Mesenchymal stem cell (in vitro differentiated cells and primary cell): ENCODE measurements around the gene MTRR.

Source experiments
- DNase-seq: peaks from one replicate; pipeline ENCODE4 v3.0.0-alpha.2; 2013
- H2AFZ ChIP-seq: one replicate; pipeline ENCODE4 v1.6.1; 2013; ENCODE audit warnings: low read depth, mild to moderate bottlenecking, control low read depth, inconsistent platforms, low read length, moderate library complexity
- H2AK5ac ChIP-seq: 2 replicates; pipeline ENCODE4 v1.6.1; 2013; ENCODE audit warnings: low read length, moderate library complexity, mild to moderate bottlenecking, inconsistent platforms; ENCODE audit not compliant: severe bottlenecking
- H2BK120ac ChIP-seq: one replicate; pipeline ENCODE4 v1.6.1; 2013; ENCODE audit warnings: low read depth, mild to moderate bottlenecking, inconsistent platforms, low read length, moderate library complexity
- H2BK12ac ChIP-seq, 2 experiments: one replicate each; pipeline ENCODE4 v1.6.1; 2013; ENCODE audit warnings: inconsistent platforms in 2 of 2, low read length in 2 of 2, mild to moderate bottlenecking in 2 of 2, moderate library complexity in 2 of 2, control low read depth in 1 of 2
- H2BK15ac ChIP-seq: one replicate; pipeline ENCODE4 v1.6.1; 2013; ENCODE audit warnings: mild to moderate bottlenecking, low read depth, inconsistent platforms; ENCODE audit not compliant: poor library complexity, severe bottlenecking
- H2BK5ac ChIP-seq: 2 replicates; pipeline ENCODE4 v1.6.1; 2013; ENCODE audit warnings: low read depth, mild to moderate bottlenecking, low read length, control low read depth, inconsistent platforms; ENCODE audit not compliant: poor library complexity, severe bottlenecking
- H3K14ac ChIP-seq, 2 experiments: one replicate each; pipeline ENCODE4 v1.6.1; 2013; ENCODE audit warnings: inconsistent platforms in 2 of 2, low read length in 2 of 2, control low read depth in 1 of 2, mild to moderate bottlenecking in 1 of 2, moderate library complexity in 1 of 2
- H3K18ac ChIP-seq, 2 experiments: one replicate each; pipeline ENCODE4 v1.6.1; 2013; ENCODE audit warnings: inconsistent platforms in 2 of 2, low read length in 2 of 2, control low read depth in 1 of 2, low read depth in 1 of 2, mild to moderate bottlenecking in 1 of 2
- H3K23ac ChIP-seq, 2 experiments: one replicate each; pipeline ENCODE4 v1.6.1; 2013; ENCODE audit warnings: inconsistent platforms in 2 of 2, low read length in 2 of 2, mild to moderate bottlenecking in 2 of 2, moderate library complexity in 2 of 2, control low read depth in 1 of 2
- H3K27ac ChIP-seq: 2 replicates; pipeline ENCODE4 v1.5.1; 2013; ENCODE audit warnings: mild to moderate bottlenecking, moderate library complexity, low read length, control low read depth, inconsistent platforms; ENCODE audit not compliant: poor library complexity, severe bottlenecking
- H3K27me3 ChIP-seq, 2 experiments: 2 replicates each; pipeline versions ENCODE4 v1.6.1 to v1.7.0; 2013; ENCODE audit warnings: low read length in 2 of 2, mild to moderate bottlenecking in 2 of 2, moderate library complexity in 2 of 2, control low read depth in 1 of 2, inconsistent platforms in 1 of 2; ENCODE audit not compliant: control insufficient read depth in 1 of 2, insufficient read depth in 1 of 2
- H3K36me3 ChIP-seq, 2 experiments: 2 replicates each; pipeline versions ENCODE4 v1.6.1 to v1.7.0; 2013; ENCODE audit warnings: low read length in 2 of 2, control low read depth in 1 of 2, inconsistent platforms in 1 of 2, low read depth in 1 of 2, mild to moderate bottlenecking in 1 of 2; ENCODE audit not compliant: insufficient read depth in 2 of 2, control insufficient read depth in 1 of 2
- H3K4ac ChIP-seq, 2 experiments: one replicate each; pipeline ENCODE4 v1.6.1; 2013; ENCODE audit warnings: inconsistent platforms in 2 of 2, low read length in 2 of 2, mild to moderate bottlenecking in 2 of 2, moderate library complexity in 2 of 2, control low read depth in 1 of 2, low read depth in 1 of 2
- H3K4me1 ChIP-seq: 2 replicates; pipeline ENCODE4 v1.6.1; 2013; ENCODE audit warnings: low read depth, low read length, control low read depth; ENCODE audit not compliant: control insufficient read depth, insufficient read depth
- H3K4me2 ChIP-seq: 2 replicates; pipeline ENCODE4 v1.6.1; 2013; ENCODE audit warnings: low read length, mild to moderate bottlenecking, inconsistent platforms; ENCODE audit not compliant: poor library complexity, severe bottlenecking
- H3K4me3 ChIP-seq, 2 experiments: 2 replicates each; pipeline versions ENCODE4 v1.5.1 to v1.7.0; 2013; ENCODE audit warnings: low read length in 2 of 2, mild to moderate bottlenecking in 2 of 2, control low read depth in 1 of 2, low read depth in 1 of 2; ENCODE audit not compliant: insufficient read depth in 1 of 2
- H3K79me1 ChIP-seq: replicated peaks from 2 replicates; pipeline ENCODE4 v1.6.1; 2013; ENCODE audit warnings: mild to moderate bottlenecking, control low read depth, low read length, inconsistent platforms; ENCODE audit not compliant: poor library complexity, severe bottlenecking
- H3K9ac ChIP-seq: 2 replicates; pipeline ENCODE4 v1.7.0; 2013; ENCODE audit warnings: mild to moderate bottlenecking, low read length, moderate library complexity
- H3K9me3 ChIP-seq: 2 replicates; pipeline ENCODE4 v1.7.0; 2013; ENCODE audit warnings: mild to moderate bottlenecking, low read length; ENCODE audit not compliant: control insufficient read depth
- H4K8ac ChIP-seq: one replicate; pipeline ENCODE4 v1.6.1; 2013; ENCODE audit warnings: inconsistent platforms, mild to moderate bottlenecking, low read length, moderate library complexity
- H4K91ac ChIP-seq: one replicate; pipeline ENCODE4 v1.6.1; 2013; ENCODE audit warnings: mild to moderate bottlenecking, low read length, inconsistent platforms
- WGBS: methylation state at CpG from one replicate; pipeline ENCODE4 v1.1.7; 2013; ENCODE audit warnings: mixed read lengths; 5-methylcytosine and 5-hydroxymethylcytosine counted together

MTRR gene

GRCh38 chr5:7875151-7875550 lies 6.2 kb downstream of the MTRR start:
- Histone ChIP-seq H3K9me3 (no peaks in the 10 kb centered on the region), H3K4me3 (no peak overlapping the region), H2BK15ac (no peak overlapping the region), H3K23ac (no peak overlapping the region), H2AK5ac (no peak overlapping the region), H3K14ac (no peak overlapping the region), H2BK12ac (no peak overlapping the region), H3K18ac (no peak overlapping the region), H4K8ac (no peak overlapping the region), H3K4ac (no peak overlapping the region), H3K9ac (no peak overlapping the region), H3K4me2 (no peak overlapping the region), H2BK5ac (no peak overlapping the region), H3K79me1 (peaks cover 6% of the 10 kb centered on the region), H3K4me1 (peaks cover 13% of the 10 kb centered on the region), H2BK120ac (no peak overlapping the region), H3K27ac (no peak overlapping the region), H2AFZ (no peak overlapping the region), H3K27me3 (no peaks in the 10 kb centered on the region), H3K36me3 (peaks cover 9 to 43% of the 10 kb centered on the region in 2 experiments), H4K91ac (no peak overlapping the region)
- DNase-seq = no peak
- WGBS = 99% methylated on average over 4 of the region's 4 CpGs

GRCh38 chr5:7876867-7877266 lies 7.9 kb downstream of the MTRR start:
- no peak overlapping the region for H3K4me2 ChIP-seq
- H3K4ac ChIP-seq = no peak overlapping the region
- H3K79me1 ChIP-seq = peaks cover 20% of the 10 kb centered on the region
- DNase-seq = peak; percentile 34
- no peak overlapping the region for H3K23ac ChIP-seq
- no peak overlapping the region for H2BK15ac ChIP-seq
- no peak overlapping the region for H3K18ac ChIP-seq
- H3K9me3 ChIP-seq = no peaks in the 10 kb centered on the region
- H2BK120ac ChIP-seq = no peak overlapping the region
- no peak overlapping the region for H2BK5ac ChIP-seq
- no peak overlapping the region for H2AFZ ChIP-seq
- peaks cover 11% of the 10 kb centered on the region for H3K4me1 ChIP-seq
- peaks cover 19 to 55% of the 10 kb centered on the region in 2 experiments for H3K36me3 ChIP-seq
- peak overlapping the region; percentile 18 for H3K9ac ChIP-seq
- no peak overlapping the region for H2BK12ac ChIP-seq
- peak overlapping the region; percentile 41 for H3K27ac ChIP-seq
- no peaks in the 10 kb centered on the region for H3K27me3 ChIP-seq
- H3K4me3 ChIP-seq = no peak overlapping the region
- H4K8ac ChIP-seq = no peak overlapping the region
- H2AK5ac ChIP-seq = no peak overlapping the region
- H3K14ac ChIP-seq = no peak overlapping the region
- WGBS = 51% methylated on average over 3 of the region's 3 CpGs
- H4K91ac ChIP-seq = no peak overlapping the region

GRCh38 chr5:7877851-7878250 lies 8.9 kb downstream of the MTRR start:
- Histone ChIP-seq H2AFZ (no peak overlapping the region), H2BK15ac (no peak overlapping the region), H3K4ac (no peak overlapping the region), H3K9ac (no peak overlapping the region), H3K18ac (no peak overlapping the region), H2BK5ac (no peak overlapping the region), H3K14ac (no peak overlapping the region), H3K4me3 (no peak overlapping the region), H4K91ac (no peak overlapping the region), H2BK120ac (no peak overlapping the region), H3K36me3 (peaks cover 23 to 65% of the 10 kb centered on the region in 2 experiments), H3K27me3 (no peaks in the 10 kb centered on the region), H3K79me1 (peaks cover 24% of the 10 kb centered on the region), H3K4me2 (no peak overlapping the region), H3K27ac (peak overlapping the region; percentile 67), H4K8ac (no peak overlapping the region), H2AK5ac (no peak overlapping the region), H2BK12ac (no peak overlapping the region), H3K9me3 (no peaks in the 10 kb centered on the region), H3K4me1 (peaks cover 11% of the 10 kb centered on the region), H3K23ac (no peak overlapping the region)
- 77% methylated on average over 7 of the region's 9 CpGs for WGBS
- DNase-seq = no peak

GRCh38 chr5:7878381-7878873 lies 9.5 kb downstream of the MTRR start:
- Histone ChIP-seq H2AK5ac (no peak overlapping the region), H3K79me1 (peaks cover 25% of the 10 kb centered on the region), H3K4me2 (no peak overlapping the region), H4K8ac (no peak overlapping the region), H2BK5ac (no peak overlapping the region), H3K18ac (no peak overlapping the region), H3K9ac (no peak overlapping the region), H3K4me3 (no peak overlapping the region), H3K27ac (peak overlapping the region; percentile 67), H3K14ac (no peak overlapping the region), H2BK120ac (no peak overlapping the region), H3K36me3 (peaks cover 23 to 70% of the 10 kb centered on the region in 2 experiments), H2AFZ (no peak overlapping the region), H3K4ac (no peak overlapping the region), H3K9me3 (no peaks in the 10 kb centered on the region), H3K23ac (no peak overlapping the region), H2BK12ac (no peak overlapping the region), H4K91ac (no peak overlapping the region), H3K27me3 (no peaks in the 10 kb centered on the region), H2BK15ac (no peak overlapping the region), H3K4me1 (peaks cover 11% of the 10 kb centered on the region)
- DNase-seq = no peak
